RPMI8226 (cell line): Measurements from ENCODE around the gene CENPO.
A peak's percentile ranks its signal among the peaks of the same experiment; 100 is the strongest.
"Not testable (repeated sequence)": the region's sequence is repeated elsewhere in the genome, so short reads cannot be mapped to it uniquely, and the experiment has no call there.

Experiments used
- DNase-seq: peaks from one replicate; pipeline ENCODE4 v3.0.0-alpha.2; 2015

Gene CENPO

GRCh38 chr2:24791452-24791851, 1.8 kb upstream of the CENPO start:
- no peak for DNase-seq

DNA sequence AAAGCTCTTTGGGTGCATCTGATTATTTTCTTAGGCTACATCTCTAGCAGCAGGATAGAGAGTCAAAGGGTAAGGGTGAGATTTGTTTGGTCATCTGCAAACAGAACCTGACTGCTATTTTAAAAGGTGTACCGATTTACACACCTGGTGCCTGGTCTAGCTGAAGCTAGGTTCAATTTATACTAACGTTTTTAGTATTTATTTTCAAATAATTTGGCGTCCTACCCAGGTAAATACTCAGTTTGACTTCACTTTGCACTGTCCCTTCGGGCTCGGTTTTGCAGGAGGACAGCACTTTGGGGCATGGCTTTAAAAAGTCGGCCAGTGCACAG, 717 bp upstream of the CENPO start:
- no peak for DNase-seq

GRCh38 chr2:24793761-24794435, 673 bp downstream of the CENPO start:
- peak; percentile 20 for DNase-seq

- DNase-seq, result no peak
These were observed 4.4 kb downstream of the CENPO start for GRCh38 chr2:24797644-24798043.

- DNase-seq, result not testable (repeated sequence)
These were observed 7.3 kb downstream of the CENPO start for GRCh38 chr2:24800487-24800886.

- not testable (repeated sequence) for DNase-seq
These were observed 12.8 kb downstream of the CENPO start for GRCh38 chr2:24805811-24806660.

- DNase-seq, result no peak
These were observed 13.4 kb downstream of the CENPO start for GRCh38 chr2:24806661-24807036.

DNA sequence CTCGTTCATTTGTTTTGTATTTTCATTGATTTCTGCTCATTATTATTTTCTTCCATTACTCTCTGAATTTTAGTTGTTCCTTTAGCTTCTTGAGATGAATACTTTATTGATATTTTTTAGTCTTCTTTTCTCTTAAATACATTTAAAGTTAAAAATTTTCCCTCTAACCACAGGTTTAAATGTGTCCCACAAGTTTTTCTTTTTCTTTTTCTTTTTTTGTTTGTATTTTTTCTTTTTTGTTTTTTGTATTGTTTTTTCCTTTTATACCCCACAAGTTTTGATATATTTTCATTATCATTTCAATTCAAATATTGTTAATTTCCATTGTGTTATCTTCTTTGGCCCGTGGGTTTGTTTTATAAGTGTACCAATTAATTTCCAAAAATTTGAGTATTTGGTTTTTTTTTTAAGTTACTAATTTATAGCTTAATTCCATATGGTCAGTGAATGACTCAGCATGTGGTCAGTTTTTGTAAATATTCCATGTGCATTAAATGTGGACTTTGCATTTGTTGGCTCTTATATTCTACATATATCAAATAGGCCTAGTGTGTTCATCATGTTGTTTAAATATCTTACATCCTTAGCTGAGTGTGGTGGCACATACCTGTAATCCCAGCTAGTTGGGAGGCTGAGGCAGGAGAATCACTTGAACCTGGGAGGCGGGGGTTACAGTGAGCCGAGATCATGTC, 16.2 kb downstream of the CENPO start:
- DNase-seq, result no peak

- no peak for DNase-seq
These were observed 20.5 kb downstream of the CENPO start for GRCh38 chr2:24813691-24814137.

GRCh38 chr2:24814516-24814915, 21.3 kb downstream of the CENPO start:
- no peak for DNase-seq

- no peak for DNase-seq
These were observed 21.9 kb downstream of the CENPO start for GRCh38 chr2:24815171-24815570.

DNA sequence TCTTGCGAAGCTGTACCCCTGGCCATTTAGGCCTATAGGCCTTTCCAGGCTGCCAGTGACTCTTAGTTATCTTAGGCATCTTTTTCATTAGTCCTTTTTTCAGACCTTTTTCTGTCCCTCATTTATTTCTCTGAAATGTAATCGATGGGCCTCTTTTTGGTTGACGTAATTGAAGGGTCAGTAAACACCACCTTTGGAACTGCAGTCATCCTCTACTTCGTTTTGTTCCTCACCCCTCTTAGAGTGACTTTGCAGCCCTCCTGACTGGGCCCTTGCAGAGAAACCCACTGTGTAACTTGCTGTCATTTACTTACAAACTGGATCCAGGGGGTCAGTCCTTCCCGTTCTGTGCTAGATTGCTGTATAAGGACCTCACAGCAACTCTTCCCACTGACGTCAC, 23.2 kb downstream of the CENPO start:
- DNase-seq, result no peak

GRCh38 chr2:24816884-24817283, 23.7 kb downstream of the CENPO start:
- DNase-seq, result no peak

DNA sequence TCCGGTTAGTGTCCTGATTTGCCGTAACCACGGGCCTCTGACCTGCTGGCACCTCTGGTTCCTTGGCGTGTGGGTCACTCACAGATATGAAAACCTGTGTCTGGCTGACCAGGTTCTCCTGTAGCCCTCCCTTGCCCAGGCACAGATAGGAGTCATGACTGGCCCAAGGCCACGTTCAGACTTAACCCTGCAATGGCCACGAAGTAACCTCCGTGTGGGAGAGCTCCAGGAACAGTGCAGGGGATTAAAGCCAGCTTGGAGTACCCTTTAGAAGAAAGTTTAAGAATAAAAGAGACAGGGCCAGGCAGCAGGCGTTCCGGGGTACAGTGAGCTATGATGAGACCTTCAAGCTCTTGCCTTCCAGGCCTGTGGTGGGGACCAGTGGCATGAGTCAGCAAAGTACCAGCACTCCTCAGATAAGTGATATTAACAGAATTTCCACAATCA, 25.5 kb downstream of the CENPO start:
- no peak for DNase-seq

DNA sequence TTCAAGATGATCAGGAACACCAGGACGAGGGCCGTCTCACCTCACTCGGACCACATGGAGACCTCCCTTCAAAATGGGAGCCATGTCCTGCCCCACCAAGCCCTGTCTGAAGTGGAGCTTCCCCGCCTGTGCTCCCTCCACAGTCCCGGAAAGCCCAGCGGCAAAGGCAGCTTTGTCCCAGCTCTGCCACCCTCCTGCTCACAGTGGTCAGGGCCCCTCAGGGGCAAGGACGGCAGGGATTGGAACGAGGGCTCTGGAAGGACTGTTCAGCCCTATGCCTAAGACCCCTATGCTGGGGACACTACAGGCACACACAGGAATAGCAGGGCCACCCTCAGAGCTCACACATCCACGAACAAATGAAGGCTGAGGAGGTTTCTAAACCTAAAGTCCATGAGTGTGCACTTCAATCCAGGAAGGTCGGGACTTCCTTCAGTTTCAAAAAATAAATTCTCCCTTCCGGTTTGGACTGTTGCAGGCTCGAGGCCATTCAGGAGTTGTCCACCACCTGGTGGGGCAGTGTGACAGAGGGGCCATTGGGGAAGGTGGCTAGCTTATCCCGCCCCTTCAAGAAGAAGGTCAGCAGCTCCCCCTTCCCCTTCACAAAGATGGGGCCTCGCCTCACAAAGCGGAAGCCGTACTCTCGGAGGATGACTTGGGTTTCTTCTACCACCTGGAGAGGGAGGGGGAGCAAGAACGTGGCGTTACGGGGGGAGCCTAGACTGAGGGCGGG, 26.4 kb downstream of the CENPO start:
- no peak for DNase-seq

- no peak for DNase-seq
These were observed 26.9 kb downstream of the CENPO start for GRCh38 chr2:24820175-24820513.

GRCh38 chr2:24820598-24821432, 27.6 kb downstream of the CENPO start:
- no peak for DNase-seq

- no peak for DNase-seq
These were observed 28.2 kb downstream of the CENPO start for GRCh38 chr2:24821433-24821891.

DNA sequence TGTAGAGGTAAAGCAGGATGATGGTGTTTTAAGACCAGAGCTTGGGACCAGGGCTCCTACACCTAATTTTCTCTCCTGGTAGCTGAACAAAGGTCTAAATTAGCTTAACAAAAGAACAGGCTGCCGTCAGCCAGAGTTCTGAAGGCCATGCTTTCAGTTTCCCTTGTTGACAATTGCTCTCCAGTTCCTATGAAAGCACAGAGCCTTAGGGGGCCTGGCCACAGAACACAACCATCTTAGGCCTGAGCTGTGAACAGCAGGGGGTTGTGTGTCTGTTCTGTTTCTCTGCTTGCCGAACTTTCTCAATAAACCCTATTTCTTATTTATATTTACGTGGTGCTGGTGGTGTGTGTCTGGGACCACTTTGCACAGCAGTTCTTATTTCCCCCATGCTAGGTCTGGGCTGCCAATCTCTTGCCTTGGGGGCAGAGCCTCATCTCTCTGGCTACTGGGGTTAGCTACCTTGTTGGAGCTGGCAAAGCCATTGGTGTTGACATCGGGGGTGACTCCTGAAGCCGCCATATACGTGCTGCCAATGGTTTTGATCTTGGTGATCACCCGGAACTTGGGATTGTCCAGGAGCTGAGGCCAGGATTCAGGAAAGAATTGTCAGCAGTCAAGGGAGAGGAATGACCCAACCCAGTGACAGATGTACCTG, 29.0 kb downstream of the CENPO start:
- no peak for DNase-seq

DNA sequence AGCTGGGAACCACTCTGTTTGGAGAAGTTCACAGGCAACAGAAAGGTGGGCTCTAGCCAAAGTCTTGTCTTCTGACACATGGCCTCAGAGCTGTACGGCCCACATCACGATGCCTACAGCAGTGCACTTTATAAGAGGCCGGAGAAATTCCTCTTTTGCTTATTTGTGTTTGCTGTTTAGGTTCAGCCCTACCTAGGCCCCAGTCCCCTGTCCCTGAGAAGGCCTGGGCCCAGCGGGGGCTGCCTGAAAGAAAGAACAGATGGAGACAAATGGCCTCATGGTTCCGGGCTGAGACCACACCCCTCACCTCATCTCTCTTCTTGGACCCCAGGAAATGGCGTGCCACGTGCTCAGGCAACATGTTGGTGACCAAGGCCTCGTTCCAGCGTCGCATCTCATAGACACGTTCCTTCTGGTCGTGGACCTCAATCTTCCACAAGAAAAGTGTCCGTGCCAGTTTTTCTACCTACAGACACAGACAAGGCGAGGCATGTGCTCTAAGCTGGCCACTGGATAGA, 30.9 kb downstream of the CENPO start:
- no peak for DNase-seq
